Natural killer cell treated with Interleukin-12 subunit alpha and Interleukin-12 subunit beta and Interleukin-15 and Interleukin-18, amount 100 ng/mL, for 72 hours (primary cell): Measurements from ENCODE around the gene RNF103. TPM values are rescaled to one million over a fixed set of nuclear protein-coding genes. Genes with fewer than 3 reads are reported as not detected.

Source experiments
- ATAC-seq, 2 donors: fragments of 150-1000 bp; cut with Tn5 transposase in 1 of 2; sonication (Bioruptor Pico), chemical (Tn5 transposase) in 1 of 2; 2 replicates each; pipeline ENCODE4 v1.10.0; 2021
- DNase-seq: peaks from one replicate; pipeline ENCODE4 v3.0.0; 2022; ENCODE audit warnings: low spot score
- H3K27ac Mint-ChIP-seq, 2 donors: 1 replicate in 1 of 2; 2 replicates in 1 of 2; pipeline ENCODE4 v1.8.0; 2022; ENCODE audit warnings: mixed read lengths in 2 of 2, mild to moderate bottlenecking in 1 of 2, moderate library complexity in 1 of 2
- H3K27me3 Mint-ChIP-seq, 2 donors: 1 replicate in 1 of 2; 2 replicates in 1 of 2; pipeline ENCODE4 v1.8.0; 2022; ENCODE audit warnings: mixed read lengths in 2 of 2
- H3K36me3 Mint-ChIP-seq: one replicate; pipeline ENCODE4 v1.8.0; 2022; ENCODE audit warnings: mixed read lengths
- H3K4me1 Mint-ChIP-seq, 2 donors: 1 replicate in 1 of 2; 2 replicates in 1 of 2; pipeline ENCODE4 v1.8.0; 2022; ENCODE audit warnings: low read depth in 2 of 2, mixed read lengths in 2 of 2, mild to moderate bottlenecking in 1 of 2
- H3K4me3 Mint-ChIP-seq: one replicate; pipeline ENCODE4 v1.8.0; 2022; ENCODE audit warnings: mixed read lengths
- H3K9me3 Mint-ChIP-seq: 2 replicates; pipeline ENCODE4 v1.8.0; 2022; ENCODE audit warnings: mixed read lengths
- total RNA-seq, 2 donors: library from RNA; stranded (reverse); gene quantifications; one replicate each; pipeline ENCODE4 v1.2.3, GENCODE V29; 2022

RNF103 gene
- total RNA-seq, 2 donors from 2014 or later: 11.2 to 13.4 TPM

DNA sequence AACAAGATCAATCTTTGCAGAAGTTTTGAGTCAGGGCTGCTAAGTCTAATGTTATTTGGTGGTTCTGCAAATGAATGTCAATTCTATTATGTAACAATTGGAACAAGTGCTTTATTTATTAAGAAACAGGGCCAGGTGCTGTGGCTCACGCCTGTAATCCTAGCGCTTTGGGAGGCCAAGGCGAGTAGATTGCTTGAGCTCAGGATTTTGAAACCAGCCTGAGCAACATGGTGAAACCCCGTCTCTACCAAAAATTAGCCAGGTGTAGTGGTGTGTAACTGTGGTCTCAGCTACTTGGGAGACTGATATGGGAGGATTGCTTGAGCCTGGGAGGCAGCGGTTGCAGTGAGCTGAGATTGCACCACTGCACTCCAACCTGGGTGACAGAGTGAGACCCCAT lies 13.2 kb upstream of the RNF103 start:
- peaks cover 2 to 18% of the 10 kb centered on the region in 2 donors for H3K27me3 Mint-ChIP-seq
- ATAC-seq: no peak
- H3K27ac Mint-ChIP-seq: no peak overlapping the region
- H3K9me3 Mint-ChIP-seq: peaks cover 3% of the 10 kb centered on the region
- H3K36me3 Mint-ChIP-seq: peaks cover 5% of the 10 kb centered on the region
- DNase-seq: no peak
- no peaks in the 10 kb centered on the region for H3K4me1 Mint-ChIP-seq
- no peak overlapping the region for H3K4me3 Mint-ChIP-seq

DNA sequence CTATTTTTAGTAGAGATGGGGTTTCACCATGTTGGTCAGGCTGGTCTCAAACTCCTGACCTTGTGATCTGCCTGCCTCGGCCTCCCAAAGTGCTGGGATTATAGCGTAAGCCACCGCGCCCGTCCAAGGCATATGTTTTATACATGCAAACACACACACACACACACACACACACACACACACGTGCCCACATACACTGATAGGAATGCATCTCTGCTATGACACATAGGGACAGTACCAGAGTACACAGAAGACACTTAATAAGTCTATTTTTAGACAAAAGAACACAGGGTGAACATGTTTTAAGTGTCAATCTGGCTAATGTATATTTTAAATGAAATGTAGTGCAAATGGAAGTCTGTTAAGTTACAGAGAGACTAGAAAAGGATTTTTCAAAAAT lies 10.7 kb upstream of the RNF103 start:
- DNase-seq (no peak), ATAC-seq (no peak)
- Mint-ChIP-seq H3K27ac (no peak overlapping the region), H3K27me3 (peaks cover 0 to 4% of the 10 kb centered on the region in 2 donors), H3K36me3 (no peaks in the 10 kb centered on the region), H3K4me3 (no peak overlapping the region), H3K9me3 (no peaks in the 10 kb centered on the region), H3K4me1 (no peaks in the 10 kb centered on the region)

DNA sequence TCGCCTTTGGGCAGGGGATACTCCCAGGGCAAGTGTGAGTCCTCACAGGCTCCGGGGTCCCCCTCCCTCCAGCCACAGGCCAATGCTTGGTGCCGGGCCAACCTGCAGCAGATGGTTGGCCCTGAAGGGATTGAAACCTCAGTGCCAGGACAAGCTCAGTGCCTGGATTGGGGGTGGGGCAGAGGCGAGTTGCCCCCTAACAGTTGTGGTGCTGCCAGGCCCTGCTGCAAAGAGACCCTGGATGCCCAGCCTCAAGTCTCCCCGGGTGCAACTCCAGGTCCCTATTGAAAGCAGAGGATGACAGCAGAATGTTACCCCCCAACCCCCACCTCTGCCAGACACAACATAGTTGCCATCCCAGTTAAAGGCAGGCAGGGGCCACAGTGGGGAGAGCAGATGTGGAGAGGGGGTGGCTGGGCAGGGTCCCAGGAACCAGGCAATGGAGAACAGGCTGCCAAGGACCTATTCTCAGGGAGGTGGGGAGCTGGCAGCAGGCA lies 9.5 kb upstream of the RNF103 start:
- peak in 1 of 2 donors; percentile 27 for ATAC-seq
- Mint-ChIP-seq H3K9me3 (no peaks in the 10 kb centered on the region), H3K4me3 (no peak overlapping the region), H3K36me3 (no peaks in the 10 kb centered on the region), H3K27me3 (peaks cover 0 to 16% of the 10 kb centered on the region in 2 donors), H3K27ac (no peak overlapping the region), H3K4me1 (no peaks in the 10 kb centered on the region)
- DNase-seq: no peak

- Mint-ChIP-seq H3K27ac (no peak overlapping the region), H3K9me3 (no peaks in the 10 kb centered on the region), H3K36me3 (no peaks in the 10 kb centered on the region), H3K4me1 (no peaks in the 10 kb centered on the region), H3K27me3 (peaks cover 0 to 19% of the 10 kb centered on the region in 2 donors), H3K4me3 (no peak overlapping the region)
- ATAC-seq (no peak), DNase-seq (no peak)
These were observed 9.0 kb upstream of the RNF103 start for GRCh38 chr2:86632672-86633071.

- Mint-ChIP-seq H3K27me3 (peaks cover 2 to 19% of the 10 kb centered on the region in 2 donors), H3K9me3 (no peaks in the 10 kb centered on the region), H3K27ac (no peak overlapping the region)
These were observed 8.3 kb upstream of the RNF103 start for GRCh38 chr2:86631846-86632485.

DNA sequence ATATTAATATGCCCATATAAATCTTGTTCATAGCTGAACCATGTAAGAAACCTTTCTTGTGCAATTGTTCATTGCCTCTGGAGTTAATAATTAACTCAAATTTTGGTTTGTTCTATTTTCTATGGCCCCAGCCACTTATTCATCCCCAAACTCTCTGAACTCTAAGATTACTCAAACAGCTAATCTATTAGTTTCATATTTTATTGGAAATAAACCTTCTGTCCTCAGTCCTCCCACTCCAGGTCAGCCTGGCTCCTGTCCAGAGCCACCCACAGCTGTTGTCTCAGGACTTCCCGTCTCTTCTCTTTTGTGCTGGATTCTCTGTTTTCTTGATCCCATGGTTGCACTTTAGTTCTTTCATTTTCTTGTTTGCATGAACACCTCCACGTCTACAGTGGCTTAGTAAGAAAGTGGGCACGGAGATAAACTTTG lies 4.4 kb upstream of the RNF103 start:
- peaks cover 5 to 6% of the 10 kb centered on the region in 2 donors for H3K4me1 Mint-ChIP-seq
- H3K27me3 Mint-ChIP-seq: peaks cover 6 to 19% of the 10 kb centered on the region in 2 donors
- no peaks in the 10 kb centered on the region for H3K9me3 Mint-ChIP-seq
- H3K27ac Mint-ChIP-seq: no peak overlapping the region
- no peak overlapping the region for H3K4me3 Mint-ChIP-seq
- ATAC-seq: no peak
- no peak for DNase-seq
- H3K36me3 Mint-ChIP-seq: no peaks in the 10 kb centered on the region

More at GRCh38 chr2:86631846-86632485, 8.3 kb upstream of the RNF103 start:
- H3K36me3 Mint-ChIP-seq: no peaks in the 10 kb centered on the region
- ATAC-seq: no peak
- no peaks in the 10 kb centered on the region for H3K4me1 Mint-ChIP-seq
- DNase-seq: no peak
- no peak overlapping the region for H3K4me3 Mint-ChIP-seq

GRCh38 chr2:86627550-86627949 lies 3.9 kb upstream of the RNF103 start:
- no peaks in the 10 kb centered on the region for H3K9me3 Mint-ChIP-seq
- peaks cover 5 to 8% of the 10 kb centered on the region in 2 donors for H3K4me1 Mint-ChIP-seq
- no peak for DNase-seq
- peaks cover 6 to 19% of the 10 kb centered on the region in 2 donors for H3K27me3 Mint-ChIP-seq
- no peaks in the 10 kb centered on the region for H3K36me3 Mint-ChIP-seq
- ATAC-seq: no peak
- no peak overlapping the region for H3K4me3 Mint-ChIP-seq
- no peak overlapping the region for H3K27ac Mint-ChIP-seq

GRCh38 chr2:86625096-86625495 lies 1.4 kb upstream of the RNF103 start:
- H3K4me1 Mint-ChIP-seq: peaks cover 19 to 21% of the 10 kb centered on the region in 2 donors
- DNase-seq (no peak), ATAC-seq (no peak)
- H3K4me3 Mint-ChIP-seq: no peak overlapping the region
- H3K9me3 Mint-ChIP-seq: no peaks in the 10 kb centered on the region
- peak overlapping the region; percentile 62 to 82 for H3K27ac Mint-ChIP-seq
- H3K36me3 Mint-ChIP-seq: no peaks in the 10 kb centered on the region
- H3K27me3 Mint-ChIP-seq: peaks cover 6 to 19% of the 10 kb centered on the region in 2 donors

- peaks cover 2% of the 10 kb centered on the region for H3K36me3 Mint-ChIP-seq
- peak overlapping the region; percentile 77 for H3K4me3 Mint-ChIP-seq
- H3K27me3 Mint-ChIP-seq: peaks cover 6 to 13% of the 10 kb centered on the region in 2 donors
- DNase-seq (no peak), ATAC-seq (no peak)
- H3K27ac Mint-ChIP-seq: peak overlapping the region; percentile 62 to 82
- peaks cover 19 to 21% of the 10 kb centered on the region in 2 donors for H3K4me1 Mint-ChIP-seq
- no peaks in the 10 kb centered on the region for H3K9me3 Mint-ChIP-seq
These were observed 542 bp upstream of the RNF103 start for GRCh38 chr2:86624267-86624547.

DNA sequence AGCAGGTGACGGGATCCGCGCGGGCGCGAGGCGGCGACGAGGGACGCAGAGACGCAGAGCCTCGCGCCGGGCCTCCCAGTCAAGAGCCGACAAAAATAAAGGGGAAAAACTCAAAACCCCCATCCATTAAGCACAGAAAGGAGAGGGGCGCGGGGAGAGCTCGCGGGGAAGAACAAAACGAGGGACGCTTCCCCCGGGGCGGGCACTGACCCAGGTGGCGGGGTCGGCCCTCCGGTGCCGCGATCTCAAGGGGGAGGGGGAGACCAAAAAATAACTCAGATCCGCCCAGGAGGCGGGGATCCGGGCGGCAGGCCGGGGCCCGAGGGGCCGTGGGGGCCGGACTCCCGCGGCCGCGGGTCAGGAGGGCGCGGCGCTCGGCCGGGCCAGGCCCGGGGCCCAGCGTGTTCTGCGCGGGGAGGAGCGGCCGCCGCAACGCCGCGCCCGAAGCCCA lies 597 bp downstream of the RNF103 start:
- peaks cover 21 to 22% of the 10 kb centered on the region in 2 donors for H3K4me1 Mint-ChIP-seq
- DNase-seq (peak; percentile 74), ATAC-seq (peak; percentile 51 to 79)
- H3K4me3 Mint-ChIP-seq: peak overlapping the region; percentile 92
- peak overlapping the region; percentile 90 for H3K27ac Mint-ChIP-seq
- H3K27me3 Mint-ChIP-seq: peaks cover 2 to 6% of the 10 kb centered on the region in 2 donors
- H3K36me3 Mint-ChIP-seq: peaks cover 5% of the 10 kb centered on the region
- H3K9me3 Mint-ChIP-seq: no peaks in the 10 kb centered on the region

DNA sequence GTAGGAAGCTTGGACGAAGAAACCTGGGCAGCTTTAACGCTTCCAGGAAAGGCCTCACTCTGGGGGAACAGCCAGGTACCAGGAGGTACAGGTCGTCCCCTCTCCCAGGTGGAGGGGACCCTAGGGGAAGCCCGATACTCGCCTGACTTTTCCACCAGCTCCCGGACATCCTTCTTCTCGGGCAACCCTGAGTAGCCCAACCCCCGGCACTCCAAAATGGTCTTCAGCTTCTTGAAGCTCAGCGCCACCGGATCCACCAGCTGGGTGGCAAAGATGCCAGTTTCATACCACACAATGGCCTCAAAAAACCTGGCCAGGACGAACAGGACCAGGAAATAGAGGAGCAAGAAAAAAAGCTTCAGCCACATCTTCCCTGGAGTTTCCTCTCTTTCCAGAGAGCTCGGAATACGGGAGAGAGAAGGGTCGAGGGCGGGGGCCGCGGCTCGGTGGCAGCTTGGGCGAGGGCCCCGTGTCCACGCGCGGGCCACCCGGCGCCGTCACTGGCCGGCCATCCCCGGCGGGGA lies 1.1 kb downstream of the RNF103 start:
- Mint-ChIP-seq H3K27ac (peak overlapping the region; percentile 90), H3K4me3 (peak overlapping the region; percentile 92), H3K27me3 (peaks cover 0 to 6% of the 10 kb centered on the region in 2 donors), H3K9me3 (no peaks in the 10 kb centered on the region), H3K36me3 (peaks cover 5% of the 10 kb centered on the region), H3K4me1 (peaks cover 21 to 22% of the 10 kb centered on the region in 2 donors)
- ATAC-seq (no peak), DNase-seq (no peak)

DNA sequence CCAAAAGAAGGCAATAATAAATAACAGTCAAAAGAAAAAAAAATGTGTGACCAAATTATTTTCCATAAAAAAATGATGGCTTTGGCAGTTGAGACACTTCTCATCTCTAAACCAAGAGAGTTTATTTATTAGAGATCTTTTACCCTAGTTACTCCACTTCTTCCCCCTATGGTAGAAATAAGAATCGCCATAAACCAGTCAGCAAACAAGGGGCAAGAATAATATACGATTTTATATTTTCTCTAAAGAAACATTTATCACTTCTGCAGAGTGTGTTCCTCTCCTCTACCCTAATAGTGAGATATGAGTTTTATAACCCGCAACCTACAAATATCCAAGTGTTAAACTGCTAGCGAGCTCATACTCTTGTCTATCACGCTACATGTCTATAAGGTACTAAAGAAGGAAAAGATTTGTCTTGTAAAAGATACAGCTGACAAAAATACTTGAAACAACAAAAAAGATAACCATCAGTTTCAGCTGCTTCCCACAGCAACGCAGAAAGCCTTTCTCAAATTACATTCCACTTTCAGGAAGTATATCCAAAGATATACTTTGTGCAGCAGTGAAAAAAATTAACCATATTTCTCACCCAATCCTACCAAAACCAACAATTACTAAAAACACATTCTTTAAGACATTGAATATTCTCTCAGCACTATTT lies 2.3 kb downstream of the RNF103 start:
- Mint-ChIP-seq H3K27me3 (peaks cover 0 to 3% of the 10 kb centered on the region in 2 donors), H3K9me3 (no peaks in the 10 kb centered on the region), H3K27ac (peak overlapping the region; percentile 90), H3K4me1 (peaks cover 22 to 26% of the 10 kb centered on the region in 2 donors), H3K4me3 (peak overlapping the region; percentile 92), H3K36me3 (peaks cover 11% of the 10 kb centered on the region)
- ATAC-seq: no peak
- no peak for DNase-seq

GRCh38 chr2:86617738-86618137 lies 5.9 kb downstream of the RNF103 start:
- no peaks in the 10 kb centered on the region for H3K9me3 Mint-ChIP-seq
- ATAC-seq: no peak
- no peak for DNase-seq
- peaks cover 21% of the 10 kb centered on the region for H3K36me3 Mint-ChIP-seq
- peaks cover 22 to 27% of the 10 kb centered on the region in 2 donors for H3K4me1 Mint-ChIP-seq
- H3K27me3 Mint-ChIP-seq: no peaks in the 10 kb centered on the region
- H3K4me3 Mint-ChIP-seq: no peak overlapping the region
- H3K27ac Mint-ChIP-seq: no peak overlapping the region

DNA sequence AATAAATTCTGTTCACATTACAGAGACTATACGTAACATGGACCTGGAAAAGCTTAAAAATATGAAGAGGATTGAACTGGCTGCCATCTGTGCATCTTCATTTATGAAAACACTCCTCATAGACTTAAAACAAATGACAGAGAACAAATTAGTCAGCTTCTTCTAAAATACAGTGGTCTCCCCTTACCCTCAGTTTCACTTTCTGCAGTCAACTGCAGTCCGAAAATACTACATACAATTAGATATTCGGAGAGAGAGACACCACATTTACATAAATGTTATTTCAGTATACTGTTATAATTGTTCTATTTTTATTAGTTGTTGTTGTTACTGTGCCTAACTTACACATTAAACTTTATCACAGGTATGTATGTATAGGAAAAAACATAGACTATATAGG lies 6.5 kb downstream of the RNF103 start:
- DNase-seq (no peak), ATAC-seq (no peak)
- H3K27me3 Mint-ChIP-seq: no peaks in the 10 kb centered on the region
- no peak overlapping the region for H3K4me3 Mint-ChIP-seq
- no peak overlapping the region for H3K27ac Mint-ChIP-seq
- peaks cover 17 to 23% of the 10 kb centered on the region in 2 donors for H3K4me1 Mint-ChIP-seq
- H3K36me3 Mint-ChIP-seq: peaks cover 21% of the 10 kb centered on the region
- no peaks in the 10 kb centered on the region for H3K9me3 Mint-ChIP-seq
